NT2/D1 (cell line): ENCODE data around the gene JARID2.

ENCODE experiments used
- SUZ12 ChIP-seq: IDR thresholded peaks from 2 replicates; pipeline ENCODE4 v1.6.1; 2011; ENCODE audit not compliant: insufficient read length, insufficient read depth; ENCODE audit errors: extremely low read depth
- YY1 ChIP-seq: IDR thresholded peaks from 2 replicates; pipeline ENCODE4 v1.6.1; 2011; ENCODE audit not compliant: insufficient read length, insufficient read depth
- ZNF274 ChIP-seq: IDR thresholded peaks from 2 replicates; pipeline ENCODE4 v1.6.1; 2011; ENCODE audit warnings: mild to moderate bottlenecking, low read depth, low read length

DNA sequence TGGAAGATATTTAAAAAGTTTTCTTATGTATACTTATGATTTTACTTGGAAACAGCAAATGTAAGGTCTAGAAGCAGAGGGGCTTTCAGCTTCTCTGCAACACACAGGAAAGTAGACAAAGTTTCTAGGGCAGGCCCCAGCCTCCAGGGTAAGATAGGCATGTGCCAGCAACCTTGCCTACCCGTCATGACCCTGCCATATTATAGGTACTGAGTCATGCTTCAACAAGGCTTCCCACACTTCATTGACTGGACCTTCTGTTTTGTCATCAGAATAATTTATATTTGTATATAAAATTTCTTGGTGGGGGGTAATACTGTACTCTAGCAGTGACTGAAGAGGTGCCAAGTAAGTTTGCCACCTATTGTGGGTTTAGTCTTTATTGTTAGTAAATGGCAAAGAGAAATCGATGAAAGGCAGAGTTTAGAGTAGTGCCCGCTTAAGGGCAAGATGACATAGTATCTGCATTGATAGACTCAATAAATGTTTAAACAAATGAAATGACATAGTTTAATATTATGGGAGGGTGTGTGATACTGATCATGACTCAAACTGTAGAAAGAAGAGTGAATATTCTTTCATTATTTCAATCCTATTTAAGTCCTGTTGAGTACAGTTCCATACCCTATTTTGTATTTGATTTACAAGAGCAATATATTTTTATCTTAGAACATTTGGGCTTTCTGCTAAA, 95.6 kb downstream of the JARID2 start:
- TF ChIP-seq SUZ12 (no peak), YY1 (no peak), ZNF274 (no peak)
